ENCODE results near the gene AKAP6. TPM values are rescaled to one million over a fixed set of nuclear protein-coding genes. Genes with fewer than 3 reads are reported as not detected.

AKAP6 gene
- total RNA-seq, 1 experiment from 2014 or later: 1.9 TPM

DNA sequence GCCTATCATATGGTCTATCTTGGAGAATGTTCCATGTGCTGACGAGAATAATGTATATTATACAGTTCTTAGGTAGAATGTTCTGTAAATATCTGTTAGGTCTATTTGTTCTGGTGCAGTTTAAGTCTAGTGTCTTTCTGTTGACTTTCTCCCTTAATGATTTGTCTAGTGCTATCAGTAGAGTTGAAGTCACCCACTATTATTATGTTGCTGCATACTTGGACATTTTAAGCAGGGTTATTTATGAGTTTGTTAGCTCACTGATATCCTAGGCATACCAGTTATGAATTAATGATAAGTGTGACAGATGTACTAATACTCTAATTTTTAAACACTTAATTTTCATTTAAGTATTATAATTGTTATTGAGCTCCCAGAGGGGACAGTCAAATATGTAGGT lies 292.5 kb downstream of the AKAP6 start:
- Histone ChIP-seq H3K9me2 (ENCODE audit: insufficient read depth) (no peaks in the 10 kb centered on the region), H3K9ac (ENCODE audit: low read length) (no peak overlapping the region), H3K36me3 (ENCODE audit: control insufficient read depth in 1 of 2, insufficient read depth in 2 of 2, low read length in 2 of 2) (no peaks in the 10 kb centered on the region), H4K20me1 (ENCODE audit: insufficient read depth) (no peaks in the 10 kb centered on the region), H3K4me3 (replicated peaks in 1 of 2; ENCODE audit: low read depth in 1 of 2, low read length in 2 of 2) (no peak overlapping the region), H3K27me3 (ENCODE audit: insufficient read depth, low read length) (peaks cover 24% of the 10 kb centered on the region), H3K4me1 (ENCODE audit: control insufficient read depth in 1 of 2, insufficient read depth in 2 of 2, low read length in 2 of 2) (no peaks in the 10 kb centered on the region), H3K79me2 (ENCODE audit: insufficient read depth, low read length) (no peaks in the 10 kb centered on the region), H3K9me3 (ENCODE audit: control insufficient read depth in 1 of 2, insufficient read depth in 1 of 2, low read depth in 1 of 2, low read length in 2 of 2) (no peaks in the 10 kb centered on the region), H3K4me2 (ENCODE audit: low read length) (no peak overlapping the region), H2AFZ (ENCODE audit: low read depth, low read length, poor library complexity, severe bottlenecking) (no peak overlapping the region), H3K27ac (ENCODE audit: low read depth, low read length) (no peak overlapping the region)
- RAD21 ChIA-PET (ENCODE audit: low non-redundant PET in 1 of 2, low total read pairs in 2 of 2, uncharacterized antibody in 2 of 2, unreplicated experiment in 2 of 2): no interaction called here
- CTCF ChIA-PET: no interaction called here
- no TSS peak for BruUV-seq (replicated peaks)
- DNase-seq (ENCODE audit: low read depth, low spot score) (no peak), ATAC-seq (no peak)
- POLR2A ChIA-PET: no interaction called here
- TF ChIP-seq, protein P1, sequence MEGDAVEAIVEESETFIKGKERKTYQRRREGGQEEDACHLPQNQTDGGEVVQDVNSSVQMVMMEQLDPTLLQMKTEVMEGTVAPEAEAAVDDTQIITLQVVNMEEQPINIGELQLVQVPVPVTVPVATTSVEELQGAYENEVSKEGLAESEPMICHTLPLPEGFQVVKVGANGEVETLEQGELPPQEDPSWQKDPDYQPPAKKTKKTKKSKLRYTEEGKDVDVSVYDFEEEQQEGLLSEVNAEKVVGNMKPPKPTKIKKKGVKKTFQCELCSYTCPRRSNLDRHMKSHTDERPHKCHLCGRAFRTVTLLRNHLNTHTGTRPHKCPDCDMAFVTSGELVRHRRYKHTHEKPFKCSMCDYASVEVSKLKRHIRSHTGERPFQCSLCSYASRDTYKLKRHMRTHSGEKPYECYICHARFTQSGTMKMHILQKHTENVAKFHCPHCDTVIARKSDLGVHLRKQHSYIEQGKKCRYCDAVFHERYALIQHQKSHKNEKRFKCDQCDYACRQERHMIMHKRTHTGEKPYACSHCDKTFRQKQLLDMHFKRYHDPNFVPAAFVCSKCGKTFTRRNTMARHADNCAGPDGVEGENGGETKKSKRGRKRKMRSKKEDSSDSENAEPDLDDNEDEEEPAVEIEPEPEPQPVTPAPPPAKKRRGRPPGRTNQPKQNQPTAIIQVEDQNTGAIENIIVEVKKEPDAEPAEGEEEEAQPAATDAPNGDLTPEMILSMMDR (IDR thresholded peaks at IDR 0.05 in 2 of 3, conservative IDR thresholded peaks at IDR 0.05 in 1 of 3; ENCODE audit: borderline replicate concordance in 1 of 3, insufficient read depth in 1 of 3, low read depth in 2 of 3, low read length in 2 of 3): no peak
- TF ChIP-seq TCF7L2 (IDR thresholded peaks at IDR 0.05; ENCODE audit: borderline replicate concordance, extremely low read depth, insufficient read depth, insufficient read length): no peak
- no peak for TF ChIP-seq EZH2phosphoT487 (IDR thresholded peaks at IDR 0.05; ENCODE audit: borderline replicate concordance)
- TF ChIP-seq POLR2AphosphoS5 (IDR thresholded peaks at IDR 0.05; ENCODE audit: low read depth, low read length): no peak
- no peak for TF ChIP-seq POLR2A (IDR thresholded peaks at IDR 0.05; ENCODE audit: borderline replicate concordance, extremely low read depth, insufficient read depth, insufficient read length)
- intact Hi-C loops (cut with micrococcal nuclease): no loop called here

DNA sequence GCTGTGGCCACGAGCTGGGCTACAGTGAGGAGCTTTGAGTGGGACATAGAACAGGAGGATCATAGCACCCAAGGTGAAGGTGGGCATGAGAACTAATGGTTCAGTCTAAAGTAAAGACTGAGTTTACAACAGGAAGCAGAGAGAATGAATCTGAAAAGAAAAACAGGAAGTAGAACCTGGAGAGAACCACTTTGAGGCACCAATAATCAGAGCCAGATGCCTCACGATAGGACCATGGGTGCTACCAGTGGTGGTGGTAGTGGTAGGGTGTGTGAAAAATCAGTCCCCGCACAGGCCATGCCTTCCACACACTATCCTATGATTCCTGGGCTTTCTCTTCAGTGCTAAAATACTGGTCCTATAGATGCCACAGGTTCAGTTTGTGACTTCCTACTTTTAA lies 293.6 kb downstream of the AKAP6 start:
- TF ChIP-seq, protein P2, sequence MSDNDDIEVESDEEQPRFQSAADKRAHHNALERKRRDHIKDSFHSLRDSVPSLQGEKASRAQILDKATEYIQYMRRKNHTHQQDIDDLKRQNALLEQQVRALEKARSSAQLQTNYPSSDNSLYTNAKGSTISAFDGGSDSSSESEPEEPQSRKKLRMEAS (IDR thresholded peaks at IDR 0.05): no peak
- TF ChIP-seq POLR2AphosphoS5 (IDR thresholded peaks at IDR 0.05; ENCODE audit: low read depth, low read length) (no peak), POLR2A (IDR thresholded peaks at IDR 0.05; ENCODE audit: borderline replicate concordance, extremely low read depth, insufficient read depth, insufficient read length) (no peak), CBX3 (IDR thresholded peaks at IDR 0.05; ENCODE audit: low read depth) (no peak)
- TF ChIP-seq, protein P3, sequence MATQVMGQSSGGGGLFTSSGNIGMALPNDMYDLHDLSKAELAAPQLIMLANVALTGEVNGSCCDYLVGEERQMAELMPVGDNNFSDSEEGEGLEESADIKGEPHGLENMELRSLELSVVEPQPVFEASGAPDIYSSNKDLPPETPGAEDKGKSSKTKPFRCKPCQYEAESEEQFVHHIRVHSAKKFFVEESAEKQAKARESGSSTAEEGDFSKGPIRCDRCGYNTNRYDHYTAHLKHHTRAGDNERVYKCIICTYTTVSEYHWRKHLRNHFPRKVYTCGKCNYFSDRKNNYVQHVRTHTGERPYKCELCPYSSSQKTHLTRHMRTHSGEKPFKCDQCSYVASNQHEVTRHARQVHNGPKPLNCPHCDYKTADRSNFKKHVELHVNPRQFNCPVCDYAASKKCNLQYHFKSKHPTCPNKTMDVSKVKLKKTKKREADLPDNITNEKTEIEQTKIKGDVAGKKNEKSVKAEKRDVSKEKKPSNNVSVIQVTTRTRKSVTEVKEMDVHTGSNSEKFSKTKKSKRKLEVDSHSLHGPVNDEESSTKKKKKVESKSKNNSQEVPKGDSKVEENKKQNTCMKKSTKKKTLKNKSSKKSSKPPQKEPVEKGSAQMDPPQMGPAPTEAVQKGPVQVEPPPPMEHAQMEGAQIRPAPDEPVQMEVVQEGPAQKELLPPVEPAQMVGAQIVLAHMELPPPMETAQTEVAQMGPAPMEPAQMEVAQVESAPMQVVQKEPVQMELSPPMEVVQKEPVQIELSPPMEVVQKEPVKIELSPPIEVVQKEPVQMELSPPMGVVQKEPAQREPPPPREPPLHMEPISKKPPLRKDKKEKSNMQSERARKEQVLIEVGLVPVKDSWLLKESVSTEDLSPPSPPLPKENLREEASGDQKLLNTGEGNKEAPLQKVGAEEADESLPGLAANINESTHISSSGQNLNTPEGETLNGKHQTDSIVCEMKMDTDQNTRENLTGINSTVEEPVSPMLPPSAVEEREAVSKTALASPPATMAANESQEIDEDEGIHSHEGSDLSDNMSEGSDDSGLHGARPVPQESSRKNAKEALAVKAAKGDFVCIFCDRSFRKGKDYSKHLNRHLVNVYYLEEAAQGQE (IDR thresholded peaks at IDR 0.05; ENCODE audit: low read depth): no peak
- H3K79me2 ChIP-seq (ENCODE audit: insufficient read depth, low read length): no peaks in the 10 kb centered on the region
- H3K9me3 ChIP-seq (ENCODE audit: control insufficient read depth in 1 of 2, insufficient read depth in 1 of 2, low read depth in 1 of 2, low read length in 2 of 2): no peaks in the 10 kb centered on the region
- intact Hi-C loops (cut with micrococcal nuclease): no loop called here
- no TSS peak for BruUV-seq (replicated peaks)
- no peak overlapping the region for H3K27ac ChIP-seq (ENCODE audit: low read depth, low read length)
- no peak for DNase-seq (ENCODE audit: low read depth, low spot score)
- RAD21 ChIA-PET (ENCODE audit: low non-redundant PET in 1 of 2, low total read pairs in 2 of 2, uncharacterized antibody in 2 of 2, unreplicated experiment in 2 of 2): no interaction called here
- H3K9ac ChIP-seq (ENCODE audit: low read length): no peak overlapping the region
- CTCF ChIA-PET: no interaction called here
- no peak overlapping the region for H3K4me3 ChIP-seq (replicated peaks in 1 of 2; ENCODE audit: low read depth in 1 of 2, low read length in 2 of 2)
- no peaks in the 10 kb centered on the region for H4K20me1 ChIP-seq (ENCODE audit: insufficient read depth)
- no peak for ATAC-seq
- POLR2A ChIA-PET: no interaction called here
- no peaks in the 10 kb centered on the region for H3K4me1 ChIP-seq (ENCODE audit: control insufficient read depth in 1 of 2, insufficient read depth in 2 of 2, low read length in 2 of 2)
- H3K9me2 ChIP-seq (ENCODE audit: insufficient read depth): no peaks in the 10 kb centered on the region
- H3K36me3 ChIP-seq (ENCODE audit: control insufficient read depth in 1 of 2, insufficient read depth in 2 of 2, low read length in 2 of 2): no peaks in the 10 kb centered on the region
- no peak overlapping the region for H2AFZ ChIP-seq (ENCODE audit: low read depth, low read length, poor library complexity, severe bottlenecking)
- no peak overlapping the region for H3K4me2 ChIP-seq (ENCODE audit: low read length)
- H3K27me3 ChIP-seq (ENCODE audit: insufficient read depth, low read length): peaks cover 32% of the 10 kb centered on the region
